Parathyroid adenoma (tissue), 2 donors: Measurements from ENCODE around the gene ST6GALNAC3.

Experiments
- H2AFZ ChIP-seq: fragments of 300-600 bp; sonication (generic); one replicate; pipeline ENCODE4 v1.7.0; 2017; ENCODE audit warnings: antibody characterized with exemption, mild to moderate bottlenecking
- H3K27ac ChIP-seq: fragments of 300-600 bp; sonication (generic); one replicate; pipeline ENCODE4 v1.7.0; 2017
- H3K27me3 ChIP-seq: fragments of 300-600 bp; sonication (generic); one replicate; pipeline ENCODE4 v1.7.0; 2017; ENCODE audit warnings: low read length; ENCODE audit not compliant: control insufficient read depth, insufficient read depth
- H3K36me3 ChIP-seq: fragments of 300-600 bp; sonication (generic); one replicate; pipeline ENCODE4 v1.7.0; 2017; ENCODE audit warnings: low read length; ENCODE audit not compliant: control insufficient read depth, insufficient read depth
- H3K4me1 ChIP-seq: fragments of 300-600 bp; sonication (generic); one replicate; pipeline ENCODE4 v1.7.0; 2017; ENCODE audit warnings: control low read depth
- H3K4me2 ChIP-seq: fragments of 300-600 bp; sonication (generic); one replicate; pipeline ENCODE4 v1.7.0; 2017; ENCODE audit warnings: low read length
- H3K4me3 ChIP-seq: fragments of 300-600 bp; sonication (generic); one replicate; pipeline ENCODE4 v1.7.0; 2017; ENCODE audit warnings: low read depth, low read length
- H3K79me2 ChIP-seq: fragments of 300-600 bp; sonication (generic); one replicate; pipeline ENCODE4 v1.7.0; 2017; ENCODE audit warnings: control low read depth
- H3K9ac ChIP-seq: fragments of 300-600 bp; sonication (generic); one replicate; pipeline ENCODE4 v1.7.0; 2017; ENCODE audit warnings: mild to moderate bottlenecking
- H3K9me3 ChIP-seq: fragments of 300-600 bp; sonication (generic); one replicate; pipeline ENCODE4 v1.7.0; 2017; ENCODE audit warnings: low read length; ENCODE audit not compliant: control insufficient read depth
- TF ChIP-seq, protein P1 (sequence below): fragments of 300-600 bp; sonication (generic); IDR thresholded peaks from one replicate; pipeline ENCODE4 v1.7.0; 2017; ENCODE audit warnings: antibody characterized with exemption, mild to moderate bottlenecking
- donor health status: primary hyperparathyroidism.

ST6GALNAC3 gene

GRCh38 chr1:76252431-76252830 lies 177.9 kb downstream of the ST6GALNAC3 start:
- Histone ChIP-seq H3K79me2 (no peaks in the 10 kb centered on the region), H3K9me3 (no peaks in the 10 kb centered on the region), H3K4me1 (no peaks in the 10 kb centered on the region), H2AFZ (no peak overlapping the region), H3K4me3 (no peak overlapping the region), H3K9ac (no peak overlapping the region), H3K36me3 (no peaks in the 10 kb centered on the region), H3K27me3 (no peaks in the 10 kb centered on the region), H3K27ac (no peak overlapping the region), H3K4me2 (no peak overlapping the region)
- TF ChIP-seq, protein P1, sequence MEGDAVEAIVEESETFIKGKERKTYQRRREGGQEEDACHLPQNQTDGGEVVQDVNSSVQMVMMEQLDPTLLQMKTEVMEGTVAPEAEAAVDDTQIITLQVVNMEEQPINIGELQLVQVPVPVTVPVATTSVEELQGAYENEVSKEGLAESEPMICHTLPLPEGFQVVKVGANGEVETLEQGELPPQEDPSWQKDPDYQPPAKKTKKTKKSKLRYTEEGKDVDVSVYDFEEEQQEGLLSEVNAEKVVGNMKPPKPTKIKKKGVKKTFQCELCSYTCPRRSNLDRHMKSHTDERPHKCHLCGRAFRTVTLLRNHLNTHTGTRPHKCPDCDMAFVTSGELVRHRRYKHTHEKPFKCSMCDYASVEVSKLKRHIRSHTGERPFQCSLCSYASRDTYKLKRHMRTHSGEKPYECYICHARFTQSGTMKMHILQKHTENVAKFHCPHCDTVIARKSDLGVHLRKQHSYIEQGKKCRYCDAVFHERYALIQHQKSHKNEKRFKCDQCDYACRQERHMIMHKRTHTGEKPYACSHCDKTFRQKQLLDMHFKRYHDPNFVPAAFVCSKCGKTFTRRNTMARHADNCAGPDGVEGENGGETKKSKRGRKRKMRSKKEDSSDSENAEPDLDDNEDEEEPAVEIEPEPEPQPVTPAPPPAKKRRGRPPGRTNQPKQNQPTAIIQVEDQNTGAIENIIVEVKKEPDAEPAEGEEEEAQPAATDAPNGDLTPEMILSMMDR: no peak

DNA sequence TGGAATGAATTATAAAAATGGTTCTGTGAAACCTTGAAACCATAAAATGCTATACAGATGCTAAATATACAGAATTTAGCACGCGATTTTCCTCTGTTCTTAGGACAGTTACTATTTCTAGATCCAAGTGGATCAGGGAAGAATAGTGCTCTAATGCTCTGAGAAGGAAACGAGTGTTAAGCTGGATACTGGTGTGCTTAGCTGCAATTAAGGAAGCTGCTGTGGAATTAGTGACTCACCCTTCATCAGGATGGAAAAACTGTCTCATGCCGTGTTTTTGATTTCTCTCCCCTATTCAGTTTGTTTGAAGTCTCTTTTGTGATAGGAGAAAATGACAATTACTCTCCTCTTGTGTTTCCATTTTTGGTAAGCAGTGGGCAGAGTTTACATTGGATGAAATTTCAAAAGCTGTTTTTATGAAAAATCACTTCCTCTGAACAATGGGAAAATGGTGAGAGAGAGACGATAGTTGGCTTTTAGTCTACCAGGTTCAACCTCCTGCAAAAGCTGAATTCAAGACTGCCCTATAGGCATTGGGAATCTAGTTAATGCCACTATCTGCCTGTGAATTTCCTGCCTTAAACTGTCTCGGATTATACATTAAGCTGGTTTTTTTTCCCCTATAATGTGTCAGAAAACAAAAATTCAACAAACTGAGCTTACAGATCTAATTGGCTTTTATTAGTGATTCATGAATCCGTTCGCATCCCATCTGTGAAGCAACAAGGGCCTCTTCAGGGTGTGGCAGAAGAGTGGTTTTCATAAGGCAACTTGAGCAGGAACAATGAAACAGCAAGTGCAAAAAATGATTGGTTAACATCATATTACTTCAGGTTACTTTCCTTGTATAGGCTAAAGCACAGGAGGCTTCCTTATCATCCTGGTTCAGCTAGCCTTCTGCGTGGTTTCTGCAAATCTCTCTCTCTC lies 179.8 kb downstream of the ST6GALNAC3 start:
- TF ChIP-seq, protein P1: no peak
- H3K27me3 ChIP-seq: no peaks in the 10 kb centered on the region
- no peak overlapping the region for H3K9ac ChIP-seq
- H3K27ac ChIP-seq: no peak overlapping the region
- no peak overlapping the region for H3K4me2 ChIP-seq
- no peak overlapping the region for H2AFZ ChIP-seq
- H3K79me2 ChIP-seq: no peaks in the 10 kb centered on the region
- H3K36me3 ChIP-seq: no peaks in the 10 kb centered on the region
- H3K4me3 ChIP-seq: no peak overlapping the region
- H3K4me1 ChIP-seq: no peaks in the 10 kb centered on the region
- no peaks in the 10 kb centered on the region for H3K9me3 ChIP-seq

GRCh38 chr1:76256289-76257223 lies 182.0 kb downstream of the ST6GALNAC3 start:
- H3K4me3 ChIP-seq: no peak overlapping the region
- no peak overlapping the region for H3K4me2 ChIP-seq
- H3K79me2 ChIP-seq: no peaks in the 10 kb centered on the region
- no peaks in the 10 kb centered on the region for H3K4me1 ChIP-seq
- H3K9me3 ChIP-seq: no peaks in the 10 kb centered on the region
- H3K27me3 ChIP-seq: no peaks in the 10 kb centered on the region
- TF ChIP-seq, protein P1: no peak
- H3K27ac ChIP-seq: no peak overlapping the region
- H2AFZ ChIP-seq: no peak overlapping the region
- no peak overlapping the region for H3K9ac ChIP-seq
- no peaks in the 10 kb centered on the region for H3K36me3 ChIP-seq

DNA sequence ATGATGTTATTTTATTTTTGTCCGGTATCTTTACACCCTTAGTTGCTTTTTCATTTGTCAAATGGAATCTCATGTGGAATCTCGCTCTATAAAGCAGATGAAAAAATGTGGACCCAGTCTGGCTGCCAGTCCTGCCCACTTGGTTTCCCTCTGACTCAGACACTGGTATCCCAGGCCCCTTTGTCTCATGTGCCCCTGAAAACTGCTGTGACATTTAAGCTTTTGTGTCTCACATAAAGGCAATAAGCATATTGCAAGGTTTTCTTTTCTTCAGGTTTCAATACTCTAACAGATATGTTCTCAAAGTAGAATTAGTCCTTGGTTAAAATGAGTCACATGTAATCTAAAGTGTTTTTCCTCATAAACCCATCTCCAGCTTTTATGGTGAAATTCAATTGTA lies 183.3 kb downstream of the ST6GALNAC3 start:
- H3K4me1 ChIP-seq: no peaks in the 10 kb centered on the region
- H3K4me3 ChIP-seq: no peak overlapping the region
- no peaks in the 10 kb centered on the region for H3K36me3 ChIP-seq
- H3K4me2 ChIP-seq: no peak overlapping the region
- no peaks in the 10 kb centered on the region for H3K27me3 ChIP-seq
- no peaks in the 10 kb centered on the region for H3K79me2 ChIP-seq
- H3K27ac ChIP-seq: no peak overlapping the region
- H2AFZ ChIP-seq: no peak overlapping the region
- no peak overlapping the region for H3K9ac ChIP-seq
- TF ChIP-seq, protein P1: no peak
- no peaks in the 10 kb centered on the region for H3K9me3 ChIP-seq
